Vagina (tissue), 2 donors: ENCODE measurements around the gene WWTR1. TPM values are rescaled to one million over a fixed set of nuclear protein-coding genes. Genes with fewer than 3 reads are reported as not detected.

ENCODE experiments used
- DNase-seq, 2 donors: peaks; one replicate each; pipeline ENCODE4 v3.0.0-alpha.2; 2017; ENCODE audit errors: extremely low spot score in 2 of 2
- H3K27ac ChIP-seq: fragments of 200-600 bp; sonication (generic); one replicate; pipeline ENCODE4 v1.5.1; 2019
- H3K27me3 ChIP-seq: fragments of 200-600 bp; sonication (generic); one replicate; pipeline ENCODE4 v1.5.1; 2019
- H3K36me3 ChIP-seq, 2 donors: fragments of 200-600 bp; sonication (generic); one replicate each; pipeline ENCODE4 v1.5.1; 2017 to 2019
- H3K4me1 ChIP-seq: fragments of 200-600 bp; sonication (generic); one replicate; pipeline ENCODE4 v1.5.1; 2019
- H3K4me3 ChIP-seq, 2 donors: fragments of 200-600 bp; sonication (generic); 1 replicate in 1 of 2; 2 replicates in 1 of 2; pipeline ENCODE4 v1.5.1; 2016 to 2019
- H3K9me3 ChIP-seq: fragments of 200-600 bp; sonication (generic); one replicate; pipeline ENCODE4 v1.5.1; 2019
- POLR2A ChIP-seq, 2 donors: fragments of 450-650 bp; IDR thresholded peaks; one replicate each; pipeline ENCODE4 v1.6.1; 2017; ENCODE audit warnings: antibody characterized with exemption in 2 of 2, mild to moderate bottlenecking in 2 of 2, moderate library complexity in 2 of 2
- POLR2AphosphoS5 ChIP-seq, 2 donors: sonication (generic); formaldehyde crosslinking; IDR thresholded peaks; one replicate each; pipeline ENCODE4 v1.9.0; 2017; ENCODE audit warnings: antibody characterized with exemption in 2 of 2, mild to moderate bottlenecking in 2 of 2, low read depth in 1 of 2; ENCODE audit not compliant: insufficient read depth in 1 of 2
- intact Hi-C: fragments of 100-400 bp; cut with DNase I; formaldehyde crosslinking; loops from one replicate; pipeline ENCODE4 v1.15.1; 2023
- total RNA-seq: library from RNA; depleted of rRNA; stranded (reverse); fragments of >200 nt; gene quantifications from one replicate; pipeline ENCODE4 v1.2.3, GENCODE V29; 2016
- TF ChIP-seq, protein P1 (sequence below), 3 experiments: fragments of 450-650 bp in 2 of 3; fragments of 200-600 bp in 1 of 3; sonication (generic) in 1 of 3; IDR thresholded peaks; one replicate each; pipeline ENCODE4 v1.5.1; 2017 to 2019; ENCODE audit warnings: antibody characterized with exemption in 3 of 3, mild to moderate bottlenecking in 2 of 3, moderate library complexity in 2 of 3

WWTR1 gene
- total RNA-seq, 1 donor from 2014 or later = 181 TPM

DNA sequence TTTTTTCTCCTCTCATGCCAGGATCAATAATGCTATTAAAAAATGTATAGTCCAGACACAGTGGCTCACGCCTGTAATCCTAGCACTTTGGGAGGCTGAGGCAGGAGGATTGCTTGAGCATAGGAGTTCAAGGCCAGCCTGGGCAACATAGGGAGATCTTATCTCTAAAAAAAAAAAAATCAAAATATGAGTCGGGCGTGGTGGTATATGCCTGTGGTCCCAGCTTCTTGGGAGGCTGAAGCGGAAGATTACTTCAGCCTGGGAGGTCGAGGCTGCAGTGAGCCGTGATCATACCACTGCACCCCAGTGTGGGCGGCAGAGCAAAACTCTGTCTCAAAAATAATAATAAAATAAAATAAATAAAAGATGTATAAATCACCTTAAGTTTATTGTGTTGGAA lies 75.4 kb downstream of the WWTR1 start:
- TF ChIP-seq, protein P1, sequence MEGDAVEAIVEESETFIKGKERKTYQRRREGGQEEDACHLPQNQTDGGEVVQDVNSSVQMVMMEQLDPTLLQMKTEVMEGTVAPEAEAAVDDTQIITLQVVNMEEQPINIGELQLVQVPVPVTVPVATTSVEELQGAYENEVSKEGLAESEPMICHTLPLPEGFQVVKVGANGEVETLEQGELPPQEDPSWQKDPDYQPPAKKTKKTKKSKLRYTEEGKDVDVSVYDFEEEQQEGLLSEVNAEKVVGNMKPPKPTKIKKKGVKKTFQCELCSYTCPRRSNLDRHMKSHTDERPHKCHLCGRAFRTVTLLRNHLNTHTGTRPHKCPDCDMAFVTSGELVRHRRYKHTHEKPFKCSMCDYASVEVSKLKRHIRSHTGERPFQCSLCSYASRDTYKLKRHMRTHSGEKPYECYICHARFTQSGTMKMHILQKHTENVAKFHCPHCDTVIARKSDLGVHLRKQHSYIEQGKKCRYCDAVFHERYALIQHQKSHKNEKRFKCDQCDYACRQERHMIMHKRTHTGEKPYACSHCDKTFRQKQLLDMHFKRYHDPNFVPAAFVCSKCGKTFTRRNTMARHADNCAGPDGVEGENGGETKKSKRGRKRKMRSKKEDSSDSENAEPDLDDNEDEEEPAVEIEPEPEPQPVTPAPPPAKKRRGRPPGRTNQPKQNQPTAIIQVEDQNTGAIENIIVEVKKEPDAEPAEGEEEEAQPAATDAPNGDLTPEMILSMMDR (IDR thresholded peaks at IDR 0.05) = no peak
- TF ChIP-seq POLR2AphosphoS5 (IDR thresholded peaks at IDR 0.05; ENCODE audit: insufficient read depth in 1 of 2, low read depth in 1 of 2) (no peak), POLR2A (IDR thresholded peaks at IDR 0.05) (no peak)
- intact Hi-C loops = no loop called here
- Histone ChIP-seq H3K4me1 (peaks cover 83% of the 10 kb centered on the region), H3K27ac (no peak overlapping the region), H3K36me3 (no peaks in the 10 kb centered on the region), H3K9me3 (no peaks in the 10 kb centered on the region), H3K27me3 (no peaks in the 10 kb centered on the region), H3K4me3 (no peak overlapping the region)
- no peak for DNase-seq

GRCh38 chr3:149581681-149582370 lies 76.0 kb downstream of the WWTR1 start:
- Histone ChIP-seq H3K36me3 (no peaks in the 10 kb centered on the region), H3K9me3 (no peaks in the 10 kb centered on the region), H3K27me3 (no peaks in the 10 kb centered on the region), H3K27ac (peak overlapping the region; percentile 43), H3K4me1 (peaks cover 83% of the 10 kb centered on the region), H3K4me3 (no peak overlapping the region)
- intact Hi-C loops = no loop called here
- DNase-seq = no peak
- TF ChIP-seq POLR2AphosphoS5 (IDR thresholded peaks at IDR 0.05; ENCODE audit: insufficient read depth in 1 of 2, low read depth in 1 of 2) (no peak), POLR2A (IDR thresholded peaks at IDR 0.05) (no peak)
- TF ChIP-seq, protein P1 (IDR thresholded peaks at IDR 0.05) = no peak

DNA sequence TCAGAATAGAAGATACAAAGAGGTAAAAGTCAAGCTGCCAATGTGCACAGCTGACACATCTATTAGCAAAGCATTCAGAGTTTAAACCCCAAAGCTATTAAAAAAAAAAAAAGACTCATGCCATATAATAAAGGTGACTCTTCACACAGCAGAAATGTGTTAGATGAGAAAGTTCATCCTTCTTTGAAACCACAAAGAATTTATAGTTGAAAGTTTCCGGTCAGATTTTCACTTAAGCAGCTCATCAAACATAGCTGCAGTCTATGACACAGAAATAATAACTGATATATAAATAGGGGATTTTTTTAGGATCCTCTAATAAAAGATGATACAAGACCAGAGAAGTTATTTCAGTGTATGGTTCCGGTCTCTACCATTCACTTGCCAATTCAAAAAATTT lies 76.6 kb downstream of the WWTR1 start:
- Histone ChIP-seq H3K9me3 (no peaks in the 10 kb centered on the region), H3K27me3 (no peaks in the 10 kb centered on the region), H3K4me3 (no peak overlapping the region), H3K4me1 (peaks cover 83% of the 10 kb centered on the region), H3K36me3 (no peaks in the 10 kb centered on the region), H3K27ac (peak overlapping the region; percentile 43)
- intact Hi-C loops = no loop called here
- TF ChIP-seq POLR2AphosphoS5 (IDR thresholded peaks at IDR 0.05; ENCODE audit: insufficient read depth in 1 of 2, low read depth in 1 of 2) = no peak
- TF ChIP-seq POLR2A (IDR thresholded peaks at IDR 0.05) = no peak
- TF ChIP-seq, protein P1 (IDR thresholded peaks at IDR 0.05) = no peak
- no peak for DNase-seq

DNA sequence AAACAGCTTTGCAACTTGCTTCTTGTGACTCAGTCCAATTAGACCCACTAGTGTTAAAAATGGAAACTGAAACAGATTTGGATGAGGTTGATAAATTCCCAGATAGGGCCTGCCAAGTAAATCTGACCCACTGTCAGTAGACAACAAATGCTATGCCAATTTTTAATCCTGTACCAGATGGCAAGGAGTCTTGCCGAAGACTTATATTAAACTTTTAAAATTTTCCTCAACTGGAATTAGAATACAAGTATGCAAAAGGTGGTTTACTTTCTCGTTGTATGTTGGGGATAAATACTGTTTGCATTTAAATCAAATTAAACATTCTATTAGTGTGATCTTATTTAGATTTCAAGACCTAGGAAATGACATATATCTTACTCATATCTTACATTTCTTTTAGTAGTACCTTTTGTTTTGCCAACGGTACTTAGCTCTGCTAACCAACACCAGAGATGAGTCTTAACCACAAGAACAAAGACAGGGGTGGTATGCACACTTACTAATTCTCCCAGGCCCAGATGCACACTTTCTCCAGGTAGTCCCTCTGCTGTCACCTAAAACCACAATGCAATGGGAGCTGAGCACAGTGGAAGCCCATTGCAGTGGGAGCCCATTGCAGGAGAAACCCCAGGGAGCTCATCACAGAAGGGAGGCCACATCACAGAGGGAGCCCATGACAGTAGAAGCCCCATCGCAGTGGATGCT lies 77.8 kb downstream of the WWTR1 start:
- Histone ChIP-seq H3K4me1 (peaks cover 94% of the 10 kb centered on the region), H3K27ac (no peak overlapping the region), H3K27me3 (no peaks in the 10 kb centered on the region), H3K4me3 (no peak overlapping the region), H3K9me3 (no peaks in the 10 kb centered on the region), H3K36me3 (no peaks in the 10 kb centered on the region)
- intact Hi-C loops = loop anchor here (5.0 kb wide), 1 partner anchor 77 kb away; the partner anchor contains the start of gene WWTR1
- DNase-seq = no peak
- TF ChIP-seq POLR2A (IDR thresholded peaks at IDR 0.05) = no peak
- TF ChIP-seq POLR2AphosphoS5 (IDR thresholded peaks at IDR 0.05; ENCODE audit: insufficient read depth in 1 of 2, low read depth in 1 of 2) = no peak
- TF ChIP-seq, protein P1 (IDR thresholded peaks at IDR 0.05) = no peak

GRCh38 chr3:149579161-149579560 lies 78.7 kb downstream of the WWTR1 start:
- Histone ChIP-seq H3K36me3 (no peaks in the 10 kb centered on the region), H3K27ac (peak overlapping the region; percentile 12), H3K9me3 (no peaks in the 10 kb centered on the region), H3K27me3 (no peaks in the 10 kb centered on the region), H3K4me3 (no peak overlapping the region), H3K4me1 (peaks cover 97% of the 10 kb centered on the region)
- no peak for DNase-seq
- intact Hi-C loops = loop anchor here (5.0 kb wide), 1 partner anchor 78 kb away; the partner anchor contains the start of gene WWTR1
- TF ChIP-seq, protein P1 (IDR thresholded peaks at IDR 0.05) = no peak
- TF ChIP-seq POLR2A (IDR thresholded peaks at IDR 0.05) (no peak), POLR2AphosphoS5 (IDR thresholded peaks at IDR 0.05; ENCODE audit: insufficient read depth in 1 of 2, low read depth in 1 of 2) (no peak)
